H9 (cell line): ENCODE results near the gene UMAD1. TPM values are rescaled to one million over a fixed set of nuclear protein-coding genes. Genes with fewer than 3 reads are reported as not detected.

ENCODE experiments used
- DNase-seq: peaks from one replicate; pipeline ENCODE4 v3.0.0-alpha.2; 2017
- H2AFZ ChIP-seq: one replicate; pipeline ENCODE4 v1.6.1; 2013; ENCODE audit warnings: mild to moderate bottlenecking, low read length, control low read depth, moderate library complexity
- H2AK5ac ChIP-seq: 2 replicates; pipeline ENCODE4 v1.6.1; 2013; ENCODE audit warnings: low read length, control low read depth, mixed read lengths; ENCODE audit not compliant: insufficient read length
- H2BK120ac ChIP-seq: one replicate; pipeline ENCODE4 v1.6.1; 2013; ENCODE audit warnings: low read depth, mild to moderate bottlenecking, low read length, control low read depth, inconsistent platforms; ENCODE audit not compliant: poor library complexity, severe bottlenecking
- H2BK12ac ChIP-seq: 2 replicates; pipeline ENCODE4 v1.6.1; 2013; ENCODE audit warnings: low read length, control low read depth, mixed read lengths, low read depth; ENCODE audit not compliant: insufficient read length
- H2BK15ac ChIP-seq: 2 replicates; pipeline ENCODE4 v1.6.1; 2013; ENCODE audit warnings: low read depth, low read length, control low read depth
- H2BK20ac ChIP-seq: one replicate; pipeline ENCODE4 v1.6.1; 2013; ENCODE audit warnings: low read depth, mild to moderate bottlenecking, low read length, control low read depth, inconsistent platforms; ENCODE audit not compliant: poor library complexity, severe bottlenecking
- H2BK5ac ChIP-seq: 2 replicates; pipeline ENCODE4 v1.6.1; 2013; ENCODE audit warnings: low read length, control low read depth, mixed read lengths; ENCODE audit not compliant: insufficient read length
- H3K14ac ChIP-seq: 2 replicates; pipeline ENCODE4 v1.6.1; 2013; ENCODE audit warnings: low read length, control low read depth; ENCODE audit not compliant: insufficient read depth
- H3K18ac ChIP-seq: 2 replicates; pipeline ENCODE4 v1.6.1; 2013; ENCODE audit warnings: low read depth, mild to moderate bottlenecking, mixed read lengths, low read length, control low read depth; ENCODE audit not compliant: insufficient read length
- H3K23ac ChIP-seq: 2 replicates; pipeline ENCODE4 v1.6.1; 2013; ENCODE audit warnings: low read length, control low read depth, mixed read lengths, low read depth; ENCODE audit not compliant: insufficient read length
- H3K23me2 ChIP-seq: 2 replicates; pipeline ENCODE4 v1.6.1; 2013; ENCODE audit warnings: low read depth, mild to moderate bottlenecking, mixed read lengths, low read length, control low read depth; ENCODE audit not compliant: insufficient read length, poor library complexity, severe bottlenecking
- H3K27ac ChIP-seq: 2 replicates; pipeline ENCODE4 v1.5.1; 2013; ENCODE audit warnings: low read length, control low read depth, mixed read lengths, low read depth; ENCODE audit not compliant: insufficient read length
- H3K27me3 ChIP-seq: 2 replicates; pipeline ENCODE4 v1.6.1; 2013; ENCODE audit warnings: low read length, control low read depth, inconsistent platforms; ENCODE audit not compliant: insufficient read depth
- H3K4ac ChIP-seq: 2 replicates; pipeline ENCODE4 v1.6.1; 2013; ENCODE audit warnings: low read depth, mild to moderate bottlenecking, control low read depth, inconsistent platforms, low read length, moderate library complexity
- H3K4me1 ChIP-seq: 2 replicates; pipeline ENCODE4 v1.6.1; 2013; ENCODE audit warnings: low read length, control low read depth, inconsistent platforms; ENCODE audit not compliant: insufficient read depth
- H3K4me2 ChIP-seq: 2 replicates; pipeline ENCODE4 v1.6.1; 2013; ENCODE audit warnings: low read length, control low read depth, mixed read lengths; ENCODE audit not compliant: insufficient read length, insufficient read depth
- H3K56ac ChIP-seq: 2 replicates; pipeline ENCODE4 v1.6.1; 2013; ENCODE audit warnings: low read depth, mild to moderate bottlenecking, mixed read lengths, low read length, control low read depth; ENCODE audit not compliant: insufficient read length
- H3K79me1 ChIP-seq: 2 replicates; pipeline ENCODE4 v1.6.1; 2013; ENCODE audit warnings: low read depth, mild to moderate bottlenecking, moderate library complexity, low read length, control low read depth, inconsistent platforms; ENCODE audit not compliant: insufficient read depth, poor library complexity, severe bottlenecking
- H3K79me2 ChIP-seq: 2 replicates; pipeline ENCODE4 v1.6.1; 2013; ENCODE audit warnings: low read length, control low read depth, inconsistent platforms; ENCODE audit not compliant: insufficient read depth
- H3K9ac ChIP-seq: 2 replicates; pipeline ENCODE4 v1.6.1; 2013; ENCODE audit warnings: low read length, control low read depth, mixed read lengths; ENCODE audit not compliant: insufficient read length; ENCODE audit errors: extremely low read depth
- H3K9me3 ChIP-seq: one replicate; pipeline ENCODE4 v1.6.1; 2013; ENCODE audit warnings: low read depth, low read length, inconsistent platforms; ENCODE audit not compliant: control insufficient read depth
- H3T11ph ChIP-seq: one replicate; pipeline ENCODE4 v1.6.1; 2013; ENCODE audit warnings: mild to moderate bottlenecking, low read length, control low read depth, inconsistent platforms
- H4K20me1 ChIP-seq: one replicate; pipeline ENCODE4 v1.6.1; 2013; ENCODE audit not compliant: control insufficient read depth, insufficient read length, insufficient read depth
- H4K5ac ChIP-seq: 2 replicates; pipeline ENCODE4 v1.6.1; 2013; ENCODE audit warnings: low read depth, mild to moderate bottlenecking, mixed read lengths, low read length, control low read depth; ENCODE audit not compliant: insufficient read length
- H4K8ac ChIP-seq: replicated peaks from 2 replicates; pipeline ENCODE4 v1.6.1; 2013; ENCODE audit warnings: low read length, control low read depth, mixed read lengths, low read depth; ENCODE audit not compliant: insufficient read length
- H4K91ac ChIP-seq: 2 replicates; pipeline ENCODE4 v1.6.1; 2013; ENCODE audit warnings: low read depth, mild to moderate bottlenecking, moderate library complexity, mixed read lengths, low read length, control low read depth; ENCODE audit not compliant: insufficient read length
- H3K27ac Mint-ChIP-seq, 3 experiments: 2 replicates in 2 of 3; 3 replicates in 1 of 3; pipeline ENCODE4 v1.8.0; 2020 to 2021; ENCODE audit warnings: mixed read lengths in 3 of 3, mild to moderate bottlenecking in 1 of 3, moderate library complexity in 1 of 3
- H3K27me3 Mint-ChIP-seq: 2 replicates; pipeline ENCODE4 v1.8.0; 2021; ENCODE audit warnings: low read depth, mild to moderate bottlenecking, moderate library complexity, mixed read lengths
- H3K36me3 Mint-ChIP-seq, 3 experiments: 2 replicates in 2 of 3; 3 replicates in 1 of 3; pipeline ENCODE4 v1.8.0; 2020 to 2021; ENCODE audit warnings: low read depth in 3 of 3, mixed read lengths in 3 of 3; ENCODE audit not compliant: insufficient read depth in 1 of 3
- H3K4me1 Mint-ChIP-seq, 2 experiments: 2 replicates each; pipeline ENCODE4 v1.8.0; 2020; ENCODE audit warnings: mixed read lengths in 2 of 2
- H3K4me3 Mint-ChIP-seq, 2 experiments: 2 replicates in 1 of 2; 3 replicates in 1 of 2; pipeline ENCODE4 v1.8.0; 2020 to 2021; ENCODE audit warnings: mild to moderate bottlenecking in 2 of 2, mixed read lengths in 2 of 2, moderate library complexity in 1 of 2
- H3K9me3 Mint-ChIP-seq, 2 experiments: 2 replicates in 1 of 2; 3 replicates in 1 of 2; pipeline ENCODE4 v1.8.0; 2020; ENCODE audit warnings: mild to moderate bottlenecking in 2 of 2, mixed read lengths in 2 of 2, moderate library complexity in 1 of 2
- WGBS: extraction: QIAGEN DNeasy Blood & Tissue Kit; methylation state at CpG from one replicate; pipeline ENCODE4 v1.1.7; 2013; ENCODE audit warnings: missing lambda C conversion rate, low lambda C conversion rate, mixed read lengths; ENCODE audit not compliant: insufficient read length; ENCODE audit errors: extremely low coverage; 5-methylcytosine and 5-hydroxymethylcytosine counted together
- total RNA-seq: library from RNA; stranded (reverse); gene quantifications from 2 replicates; pipeline ENCODE4 v1.2.1, GENCODE V29; 2021
- TF ChIP-seq, protein P1 (sequence below): fragments of 200-600 bp; sonication (generic); conservative IDR thresholded peaks from 3 replicates; pipeline ENCODE4 v1.8.0; 2021; ENCODE audit warnings: antibody characterized with exemption, mild to moderate bottlenecking

Gene UMAD1
- total RNA-seq, 1 experiment from 2014 or later, result 8.9 TPM

DNA sequence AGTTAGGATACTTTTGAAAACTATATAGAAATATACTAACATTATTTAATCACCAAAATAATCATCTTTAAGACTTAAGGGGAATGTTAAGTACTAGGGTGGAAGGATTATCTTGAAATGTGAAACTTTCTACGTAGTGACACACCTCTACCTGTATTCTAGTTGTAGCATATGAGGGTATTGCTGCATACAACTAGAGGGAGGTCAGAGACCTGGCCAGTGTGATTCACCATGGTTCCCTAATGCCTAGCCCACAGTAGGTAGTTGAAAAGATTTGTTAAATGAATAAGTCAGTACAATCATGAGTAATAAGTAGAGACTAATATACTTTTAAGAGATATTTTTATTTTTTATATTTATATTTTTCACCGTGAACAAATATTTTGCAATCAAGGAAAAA, 162.0 kb downstream of the UMAD1 start:
- Histone ChIP-seq H2BK20ac (no peak overlapping the region), H3K4ac (no peak overlapping the region), H3T11ph (no peak overlapping the region), H3K4me2 (no peak overlapping the region), H2BK5ac (no peak overlapping the region), H3K79me2 (no peaks in the 10 kb centered on the region), H3K23ac (no peak overlapping the region), H3K9me3 (no peaks in the 10 kb centered on the region), H2AFZ (no peak overlapping the region), H4K91ac (no peak overlapping the region), H3K27ac (no peak overlapping the region), H4K5ac (no peak overlapping the region), H2AK5ac (no peak overlapping the region), H2BK120ac (no peak overlapping the region), H3K56ac (no peak overlapping the region), H3K23me2 (no peaks in the 10 kb centered on the region), H3K14ac (no peak overlapping the region), H3K79me1 (no peaks in the 10 kb centered on the region), H2BK15ac (no peak overlapping the region), H3K4me1 (no peaks in the 10 kb centered on the region), H3K18ac (no peak overlapping the region), H4K8ac (no peak overlapping the region), H3K27me3 (no peaks in the 10 kb centered on the region), H3K9ac (no peak overlapping the region), H2BK12ac (no peak overlapping the region), H4K20me1 (no peaks in the 10 kb centered on the region)
- TF ChIP-seq, protein P1, sequence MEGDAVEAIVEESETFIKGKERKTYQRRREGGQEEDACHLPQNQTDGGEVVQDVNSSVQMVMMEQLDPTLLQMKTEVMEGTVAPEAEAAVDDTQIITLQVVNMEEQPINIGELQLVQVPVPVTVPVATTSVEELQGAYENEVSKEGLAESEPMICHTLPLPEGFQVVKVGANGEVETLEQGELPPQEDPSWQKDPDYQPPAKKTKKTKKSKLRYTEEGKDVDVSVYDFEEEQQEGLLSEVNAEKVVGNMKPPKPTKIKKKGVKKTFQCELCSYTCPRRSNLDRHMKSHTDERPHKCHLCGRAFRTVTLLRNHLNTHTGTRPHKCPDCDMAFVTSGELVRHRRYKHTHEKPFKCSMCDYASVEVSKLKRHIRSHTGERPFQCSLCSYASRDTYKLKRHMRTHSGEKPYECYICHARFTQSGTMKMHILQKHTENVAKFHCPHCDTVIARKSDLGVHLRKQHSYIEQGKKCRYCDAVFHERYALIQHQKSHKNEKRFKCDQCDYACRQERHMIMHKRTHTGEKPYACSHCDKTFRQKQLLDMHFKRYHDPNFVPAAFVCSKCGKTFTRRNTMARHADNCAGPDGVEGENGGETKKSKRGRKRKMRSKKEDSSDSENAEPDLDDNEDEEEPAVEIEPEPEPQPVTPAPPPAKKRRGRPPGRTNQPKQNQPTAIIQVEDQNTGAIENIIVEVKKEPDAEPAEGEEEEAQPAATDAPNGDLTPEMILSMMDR, result no peak
- no peaks in the 10 kb centered on the region for H3K27me3 Mint-ChIP-seq
- no peak for DNase-seq
- WGBS, result no CpG with 5 or more reads among the region's 2 CpGs
- H3K36me3 Mint-ChIP-seq, result peaks cover 0 to 1% (median under 1%) of the 10 kb centered on the region in 3 experiments; a peak in 2 of 7 replicates
- peaks cover 8 to 11% of the 10 kb centered on the region in 2 experiments for H3K4me1 Mint-ChIP-seq
- no peak overlapping the region for H3K4me3 Mint-ChIP-seq
- no peaks in the 10 kb centered on the region for H3K9me3 Mint-ChIP-seq
- no peak overlapping the region for H3K27ac Mint-ChIP-seq
